Measurements from ENCODE around the gene RNF182.
A peak's percentile ranks its signal among the peaks of the same experiment; 100 is the strongest.
"Not testable (repeated sequence)": the region's sequence is repeated elsewhere in the genome, so short reads cannot be mapped to it uniquely, and the experiment has no call there.

RNF182 gene

GRCh38 chr6:13924949-13925881 is at the start of gene RNF182:
RNF182 (plus strand) TSS chr6:13924952; CDS start chr6:13977120, 52,168 bp downstream.
- DNase-seq = no peak

- no peak for DNase-seq
Observed at GRCh38 chr6:13877051-13877450, 47.7 kb upstream of the RNF182 start.

GRCh38 chr6:13880061-13880663 is 44.6 kb upstream of the RNF182 start:
- not testable (repeated sequence) for DNase-seq

DNA sequence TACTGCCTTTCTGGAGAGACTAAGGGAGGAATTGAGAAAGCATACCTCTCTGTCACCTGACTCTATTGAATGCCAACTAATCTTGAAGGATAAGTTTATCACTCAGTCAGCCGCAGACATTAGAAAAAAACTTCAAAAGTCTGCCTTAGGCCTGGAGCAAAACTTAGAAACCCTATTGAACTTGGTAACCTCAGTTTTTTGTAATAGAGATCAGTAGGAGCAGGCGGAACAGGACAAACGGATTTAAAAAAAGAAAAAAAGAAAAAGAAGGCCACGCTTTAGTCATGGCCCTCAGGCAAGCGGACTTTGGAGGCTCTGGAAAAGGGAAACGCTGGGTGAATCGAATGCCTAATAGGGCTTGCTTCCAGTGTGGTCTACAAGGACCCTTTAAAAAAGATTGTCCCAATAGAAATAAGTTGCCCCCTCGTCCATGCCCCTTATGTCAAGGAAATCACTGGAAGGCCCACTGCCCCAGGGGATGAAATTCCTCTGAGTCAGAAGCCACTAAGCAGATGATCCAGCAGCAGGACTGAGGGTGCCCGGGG is 43.1 kb upstream of the RNF182 start:
- DNase-seq = no peak

DNA sequence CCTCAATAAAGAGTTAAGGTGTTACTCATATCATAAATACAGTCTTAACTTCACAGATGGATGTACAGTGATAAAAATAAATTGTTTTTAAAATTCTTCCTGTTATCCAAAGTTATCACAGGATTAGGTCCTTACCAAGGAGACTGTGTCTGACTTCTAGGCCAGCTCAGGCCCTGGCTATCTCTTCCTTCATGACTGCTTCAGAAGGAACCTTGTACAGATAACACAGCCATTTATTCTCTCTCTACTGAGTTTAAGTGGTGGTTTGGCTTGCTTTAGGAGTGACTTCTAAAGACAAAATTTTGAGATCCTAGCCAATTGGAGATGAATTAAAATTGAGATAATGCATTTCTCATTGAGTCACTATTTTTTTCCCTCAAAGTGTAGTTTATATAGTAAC is 40.8 kb upstream of the RNF182 start:
- DNase-seq = no peak

DNA sequence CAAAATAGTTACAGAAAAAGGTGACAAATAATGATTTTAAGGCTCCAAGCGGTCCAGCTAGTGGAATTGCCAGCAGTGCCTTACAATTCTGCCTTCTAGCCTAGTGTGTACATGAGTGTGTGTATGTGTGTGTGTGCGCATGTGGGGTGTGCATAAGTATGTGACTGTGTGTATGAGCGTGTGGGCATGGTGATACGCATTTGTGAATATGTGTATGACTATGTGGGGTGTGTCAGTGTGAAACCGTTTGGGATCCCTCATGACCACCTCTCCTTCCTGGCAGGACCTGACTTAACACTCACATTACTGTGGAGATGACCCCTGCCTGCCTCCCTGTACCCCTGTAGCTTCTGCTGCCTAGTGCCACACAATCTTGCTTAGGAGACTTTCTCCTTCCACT is 40.4 kb upstream of the RNF182 start:
- DNase-seq = no peak

DNA sequence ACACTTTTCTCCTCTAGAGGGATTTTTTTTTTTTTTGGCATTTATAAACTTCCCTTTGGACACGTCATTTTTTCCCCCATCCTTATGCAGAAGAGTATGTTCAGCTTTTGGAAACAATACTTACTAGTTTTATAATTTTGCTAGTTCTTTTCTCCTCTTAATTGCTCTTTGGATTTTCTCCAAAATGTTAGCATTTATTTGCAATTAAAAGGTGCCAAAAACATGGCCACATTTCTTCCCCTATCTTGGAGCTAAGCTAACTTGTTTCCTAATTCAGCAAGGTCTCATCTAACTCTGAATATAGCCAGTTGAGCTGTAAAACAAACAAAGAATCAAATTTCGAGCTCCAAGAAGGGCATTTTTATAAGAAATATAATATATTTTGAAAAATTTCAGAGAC is 39.2 kb upstream of the RNF182 start:
- no peak for DNase-seq

DNA sequence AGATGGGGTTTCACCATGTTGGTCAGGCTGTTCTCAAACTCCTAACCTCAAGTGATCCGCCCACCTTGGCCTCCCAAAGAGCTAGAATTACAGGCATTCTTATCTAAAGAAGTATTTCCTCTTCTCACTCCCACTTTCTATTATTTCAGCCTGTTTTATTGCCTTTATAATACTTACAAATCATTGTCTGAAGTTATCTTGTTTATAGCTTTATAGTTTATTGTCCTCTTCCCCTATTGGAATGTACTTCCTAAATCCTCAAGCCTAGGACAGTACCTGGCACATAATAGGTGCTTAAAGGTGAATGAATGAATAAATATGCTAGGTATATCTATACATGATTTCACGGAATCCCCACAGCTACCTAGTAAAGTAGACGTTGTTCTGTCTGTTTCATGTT is 37.8 kb upstream of the RNF182 start:
- no peak for DNase-seq

GRCh38 chr6:13892017-13892645 is 32.6 kb upstream of the RNF182 start:
- no peak for DNase-seq

- DNase-seq = no peak
Observed at GRCh38 chr6:13902922-13903321, 21.8 kb upstream of the RNF182 start.

GRCh38 chr6:13903364-13903763 is 21.4 kb upstream of the RNF182 start:
- DNase-seq = no peak

- no peak for DNase-seq
Observed at GRCh38 chr6:13907001-13907350, 17.8 kb upstream of the RNF182 start.

- DNase-seq = no peak
Observed at GRCh38 chr6:13907614-13908215, 17.0 kb upstream of the RNF182 start.

- DNase-seq = peak; percentile 22
Observed at GRCh38 chr6:13908955-13909381, 15.8 kb upstream of the RNF182 start.

DNA sequence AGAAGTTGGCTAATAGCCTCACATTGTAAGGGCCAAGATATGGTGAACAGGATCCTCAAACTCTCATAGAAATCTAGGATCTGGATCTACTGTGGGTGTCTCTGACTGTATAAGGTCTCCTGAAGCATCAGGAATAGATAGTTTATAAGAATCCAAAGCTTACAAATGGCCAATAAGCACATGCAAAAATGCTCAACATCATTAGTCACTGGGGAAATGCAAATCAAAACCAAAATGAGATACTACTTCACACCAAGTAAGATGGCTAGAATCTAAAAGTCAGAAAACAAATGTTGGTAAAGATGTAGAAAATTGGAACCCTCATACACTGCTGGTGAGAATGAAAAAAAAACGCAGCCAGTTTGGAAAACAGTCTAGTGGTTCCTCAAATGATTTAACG is 14.3 kb upstream of the RNF182 start:
- no peak for DNase-seq

DNA sequence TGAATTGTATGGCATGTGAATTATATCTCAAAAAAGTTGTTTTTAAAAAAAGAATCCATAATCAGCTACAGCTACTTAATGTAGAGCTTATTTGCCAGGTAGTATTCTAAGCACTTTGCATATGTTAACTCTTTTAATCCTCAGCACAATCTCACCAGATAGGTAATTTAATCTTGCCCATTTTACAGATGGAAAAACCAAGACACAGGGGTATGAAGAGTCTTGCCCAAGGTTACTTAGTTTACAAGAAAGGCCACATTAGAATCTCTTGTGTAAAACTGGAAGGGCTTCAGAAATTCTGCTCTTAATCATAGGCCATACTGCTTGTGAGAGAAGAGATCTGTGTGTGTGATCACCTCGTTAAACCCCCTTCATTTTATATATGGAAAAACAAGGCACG is 13.4 kb upstream of the RNF182 start:
- no peak for DNase-seq

GRCh38 chr6:13913226-13914001 is 11.3 kb upstream of the RNF182 start:
- no peak for DNase-seq

DNA sequence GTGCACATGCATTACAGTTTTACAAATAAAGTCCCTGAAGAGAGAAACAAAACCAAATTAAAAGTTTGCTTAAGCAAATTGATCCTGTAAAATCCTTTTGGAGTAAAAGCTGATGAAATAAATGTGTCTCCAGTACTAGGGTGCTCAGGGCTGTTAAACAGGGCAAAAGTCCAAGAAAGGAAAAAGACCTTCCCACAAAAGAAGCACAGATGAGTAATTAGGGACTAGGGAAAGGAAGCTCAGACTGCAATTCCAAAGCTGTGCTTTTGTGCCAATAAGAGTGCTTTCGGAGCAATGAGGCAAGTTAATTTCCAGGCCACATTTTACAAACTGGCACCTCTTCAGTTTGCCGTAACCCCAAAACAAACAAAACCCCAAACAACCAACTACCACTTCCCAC is 10.4 kb upstream of the RNF182 start:
- DNase-seq = no peak

- no peak for DNase-seq
Observed at GRCh38 chr6:13915561-13916229, 9.1 kb upstream of the RNF182 start.

GRCh38 chr6:13916230-13916944 is 8.4 kb upstream of the RNF182 start:
- no peak for DNase-seq

DNA sequence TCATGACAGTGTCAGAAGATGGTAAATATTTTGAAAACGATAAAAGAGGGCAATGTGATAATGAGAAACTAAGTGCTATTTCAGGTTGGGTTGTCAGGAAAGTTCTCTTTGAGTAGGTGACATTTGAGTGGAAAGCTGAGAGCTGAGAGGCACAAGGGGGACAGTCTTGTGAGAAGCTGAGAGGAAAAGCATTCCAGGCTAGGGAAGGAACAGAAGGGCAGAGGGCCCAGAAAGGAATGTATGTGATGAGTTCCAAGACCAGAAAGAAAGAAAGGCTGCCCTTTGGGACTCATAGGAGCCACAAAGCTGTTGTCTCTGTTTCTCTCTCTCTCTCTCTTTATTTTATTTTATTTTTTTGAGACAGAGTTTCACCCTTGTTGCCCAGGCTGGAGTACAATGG is 7.6 kb upstream of the RNF182 start:
- no peak for DNase-seq

Data from stimulated activated naive CD4-positive, alpha-beta T cell treated with Interleukin-2 at 50 U/mL for 16 hours (primary cell).